Gastrocnemius medialis (tissue), 4 donors: ENCODE measurements around the gene SYT13. TPM values are rescaled to one million over a fixed set of nuclear protein-coding genes. Genes with fewer than 3 reads are reported as not detected.
A peak's percentile ranks its signal among the peaks of the same experiment; 100 is the strongest.

ENCODE experiments used
- ATAC-seq, 2 donors: fragments of 150-250 bp; one replicate each; pipeline ENCODE4 v1.9.1; 2016
- DNase-seq, 2 donors: peaks; one replicate each; pipeline ENCODE4 v3.0.0-alpha.2; 2019
- H3K27ac ChIP-seq, 4 donors: fragments of 200-600 bp; sonication (generic); 1 replicate in 1 of 4; 2 replicates in 3 of 4; pipeline ENCODE4 v1.5.1; 2016 to 2018; ENCODE audit warnings: mild to moderate bottlenecking in 2 of 4, moderate library complexity in 1 of 4
- H3K27me3 ChIP-seq, 3 donors: fragments of 200-600 bp; sonication (generic) in 2 of 3; 1 replicate in 1 of 3; 2 replicates in 2 of 3; pipeline versions ENCODE4 v1.5.1 to v1.6.0; 2016 to 2019; ENCODE audit warnings: mild to moderate bottlenecking in 1 of 3, moderate library complexity in 1 of 3
- H3K36me3 ChIP-seq, 2 donors: fragments of 200-600 bp; sonication (generic) in 1 of 2; one replicate each; pipeline ENCODE4 v1.5.1; 2017 to 2018
- H3K4me1 ChIP-seq, 2 donors: fragments of 200-600 bp; sonication (generic) in 1 of 2; one replicate each; pipeline ENCODE4 v1.5.1; 2016 to 2017; ENCODE audit warnings: mild to moderate bottlenecking in 2 of 2
- H3K4me3 ChIP-seq, 4 donors: fragments of 200-600 bp; sonication (generic) in 3 of 4; 1 replicate in 1 of 4; 2 replicates in 3 of 4; pipeline ENCODE4 v1.5.1; 2016 to 2019; ENCODE audit warnings: mild to moderate bottlenecking in 2 of 4
- H3K9me3 ChIP-seq, 3 donors: fragments of 200-600 bp; sonication (generic) in 2 of 3; 1 replicate in 1 of 3; 2 replicates in 2 of 3; pipeline ENCODE4 v1.5.1; 2016 to 2019
- CTCF ChIP-seq, 5 experiments: fragments of 450-650 bp in 3 of 5; fragments of 200-600 bp in 2 of 5; sonication (generic) in 2 of 5; IDR thresholded peaks in 4 of 5; conservative IDR thresholded peaks in 1 of 5; 1 replicate in 4 of 5; 2 replicates in 1 of 5; pipeline ENCODE4 v1.5.1; 2016 to 2019; ENCODE audit warnings: antibody characterized with exemption in 5 of 5, mild to moderate bottlenecking in 3 of 5, moderate library complexity in 3 of 5
- POLR2A ChIP-seq, 2 donors: fragments of 450-650 bp; IDR thresholded peaks; one replicate each; pipeline ENCODE4 v1.6.1; 2017; ENCODE audit warnings: antibody characterized with exemption in 2 of 2, mild to moderate bottlenecking in 2 of 2, moderate library complexity in 2 of 2
- in situ Hi-C, 4 donors: fragments of 200-750 bp; cut with MboI; loops; one replicate each; pipeline versions ENCODE4 v1.15.0 to v1.8.0; 2017; ENCODE audit warnings: low sequenced_read_pairs in 4 of 4
- intact Hi-C: fragments of 100-400 bp; cut with DNase I; formaldehyde crosslinking; loops from one replicate; pipeline ENCODE4 v1.15.1; 2023; ENCODE audit warnings: low total_unique reads
- total RNA-seq, 4 donors: library from RNA; depleted of rRNA; stranded (reverse); fragments of >200 nt; gene quantifications; one replicate each; pipeline versions ENCODE4 v1.1.0 to v1.2.3, GENCODE V29; 2016

Gene SYT13
- total RNA-seq, 4 donors from 2014 or later: 0.15 TPM; not detected in 3

DNA sequence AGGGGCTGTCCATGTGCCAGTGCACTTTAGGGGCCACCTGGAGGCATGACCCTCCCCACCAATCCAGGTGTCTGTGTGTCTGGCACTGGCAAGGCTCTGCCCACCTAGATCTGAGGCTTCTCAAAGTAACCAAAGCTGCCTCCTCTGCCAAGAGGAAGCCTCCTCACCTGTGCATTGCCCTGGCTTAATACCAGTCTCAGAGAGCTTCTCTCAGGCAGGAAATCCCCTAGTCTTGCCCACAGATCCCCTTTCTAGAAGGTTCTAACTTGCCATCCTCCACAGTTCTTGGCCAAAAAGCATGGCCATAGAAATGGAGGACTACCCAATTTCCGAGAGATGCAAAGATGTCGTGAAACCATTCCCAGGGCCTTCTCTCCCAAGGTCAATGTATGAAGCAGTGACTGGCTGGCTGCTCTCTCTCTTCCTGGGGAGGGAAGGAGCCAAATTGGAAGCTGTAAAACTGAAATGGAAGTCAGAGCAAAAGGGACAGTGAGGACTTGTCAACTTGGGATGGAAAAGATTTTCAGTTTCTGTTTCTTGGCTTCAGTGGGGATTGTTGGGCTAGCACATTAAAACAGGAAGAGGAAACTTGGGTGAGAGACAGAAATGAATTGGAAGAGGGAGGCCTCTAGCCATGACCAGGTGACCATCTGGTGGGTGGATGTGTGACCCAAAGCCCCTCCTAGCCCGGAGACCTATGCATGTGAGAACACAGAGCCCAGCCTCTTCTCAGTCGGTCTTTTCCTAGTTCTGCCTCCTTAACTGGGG, 70.9 kb downstream of the SYT13 start:
- DNase-seq (no peak), ATAC-seq (no peak)
- Histone ChIP-seq H3K9me3 (no peaks in the 10 kb centered on the region), H3K27me3 (no peaks in the 10 kb centered on the region), H3K36me3 (no peaks in the 10 kb centered on the region), H3K4me1 (peaks cover 15 to 39% of the 10 kb centered on the region in 2 donors), H3K4me3 (no peak overlapping the region), H3K27ac (peak overlapping the region in 2 of 4 donors; percentile 32)
- intact Hi-C loops (no loop called here), in situ Hi-C loops (no loop called here)
- TF ChIP-seq POLR2A (IDR thresholded peaks at IDR 0.05): no peak
- TF ChIP-seq CTCF (IDR thresholded peaks at IDR 0.05 in 4 of 5, conservative IDR thresholded peaks at IDR 0.05 in 1 of 5): no peak

DNA sequence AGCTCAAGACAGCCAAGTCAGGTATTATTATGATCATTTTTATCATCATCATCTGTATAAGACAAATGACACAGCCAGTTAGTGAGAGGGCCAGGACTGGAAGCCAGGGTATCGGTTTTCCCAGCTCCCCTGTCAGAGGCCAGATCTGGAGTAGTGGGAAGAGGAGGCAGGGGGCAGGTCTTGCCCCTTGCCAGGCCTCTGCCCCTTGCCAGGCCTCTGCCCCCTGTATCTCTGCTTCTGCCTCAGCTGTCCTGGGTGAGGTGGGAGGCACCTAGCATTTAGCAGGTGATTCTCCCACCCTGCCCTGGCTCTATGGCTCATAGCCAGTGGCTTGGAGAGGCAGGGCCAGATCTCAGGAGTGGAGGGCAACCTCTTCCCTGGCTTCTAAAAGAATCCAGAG, 72.4 kb downstream of the SYT13 start:
- TF ChIP-seq CTCF (IDR thresholded peaks at IDR 0.05 in 4 of 5, conservative IDR thresholded peaks at IDR 0.05 in 1 of 5) (no peak), POLR2A (IDR thresholded peaks at IDR 0.05) (no peak)
- H3K27me3 ChIP-seq: no peaks in the 10 kb centered on the region
- ATAC-seq (no peak), DNase-seq (no peak)
- no peaks in the 10 kb centered on the region for H3K9me3 ChIP-seq
- H3K27ac ChIP-seq: peak overlapping the region; percentile 9 to 74 (median 48)
- no peaks in the 10 kb centered on the region for H3K36me3 ChIP-seq
- H3K4me1 ChIP-seq: peaks cover 27 to 54% of the 10 kb centered on the region in 2 donors
- in situ Hi-C loops (no loop called here), intact Hi-C loops (no loop called here)
- no peak overlapping the region for H3K4me3 ChIP-seq

DNA sequence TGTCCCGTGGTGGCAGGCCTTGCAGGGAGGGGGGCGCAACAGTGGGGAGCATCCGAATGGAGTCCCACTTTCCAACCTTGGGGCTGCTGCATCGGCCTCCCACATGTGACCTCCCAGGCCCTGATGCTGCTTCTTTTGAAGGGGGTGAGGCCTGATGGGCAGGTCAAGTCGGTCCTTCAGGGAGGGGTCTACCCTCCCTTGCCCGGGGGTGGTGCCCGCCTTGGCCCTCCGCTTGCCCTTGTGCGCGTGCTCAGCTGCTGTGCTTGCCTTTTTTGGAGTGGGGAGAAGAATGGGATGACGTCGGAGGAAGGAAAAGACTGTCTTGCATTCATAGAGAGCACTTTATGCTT, 72.8 kb downstream of the SYT13 start:
- Histone ChIP-seq H3K27ac (peak overlapping the region in 2 of 4 donors; percentile 64 to 74), H3K9me3 (no peaks in the 10 kb centered on the region), H3K36me3 (no peaks in the 10 kb centered on the region), H3K4me1 (peaks cover 27 to 58% of the 10 kb centered on the region in 2 donors), H3K27me3 (no peaks in the 10 kb centered on the region), H3K4me3 (no peak overlapping the region)
- DNase-seq (no peak), ATAC-seq (no peak)
- in situ Hi-C loops (no loop called here), intact Hi-C loops (no loop called here)
- TF ChIP-seq CTCF (IDR thresholded peaks at IDR 0.05 in 4 of 5, conservative IDR thresholded peaks at IDR 0.05 in 1 of 5) (no peak), POLR2A (IDR thresholded peaks at IDR 0.05) (no peak)

DNA sequence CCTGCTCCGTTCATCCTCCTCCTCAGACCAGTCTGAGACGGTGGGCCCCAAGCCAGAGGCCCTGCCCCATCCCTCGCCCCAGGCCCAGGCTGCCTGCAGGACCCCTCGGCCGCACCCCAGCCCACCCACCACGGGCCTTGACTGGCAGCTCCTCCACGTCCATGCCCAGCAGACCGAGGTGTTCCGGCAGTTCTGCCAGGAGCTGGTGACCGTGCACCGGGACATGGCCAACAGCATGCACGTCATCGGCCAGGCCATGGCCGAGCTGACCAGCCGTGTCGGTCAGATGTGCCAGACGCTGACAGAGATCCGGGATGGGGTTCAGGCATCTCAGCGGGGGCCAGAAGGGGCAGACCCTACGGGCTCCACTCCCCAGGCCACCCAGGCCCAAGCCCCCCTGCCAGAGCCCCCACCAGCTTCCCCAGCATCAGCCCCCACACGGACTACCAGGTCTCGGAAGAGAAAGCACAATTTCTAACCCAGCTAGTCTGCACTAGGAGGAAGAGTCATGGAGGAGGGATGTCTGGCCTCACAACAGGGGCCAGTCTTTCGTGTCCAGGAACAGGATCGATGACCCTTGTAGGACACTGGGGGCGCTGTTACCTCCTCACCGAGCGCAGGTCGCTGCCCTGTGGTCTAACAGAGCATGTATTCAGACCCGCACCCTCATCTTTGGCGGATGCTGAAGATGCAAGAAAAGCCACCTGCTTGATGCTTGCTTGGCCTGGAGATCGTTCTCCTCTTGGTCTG, 73.4 kb downstream of the SYT13 start:
- intact Hi-C loops (no loop called here), in situ Hi-C loops (no loop called here)
- ATAC-seq (no peak), DNase-seq (no peak)
- H3K9me3 ChIP-seq: no peaks in the 10 kb centered on the region
- TF ChIP-seq CTCF (IDR thresholded peaks at IDR 0.05 in 4 of 5, conservative IDR thresholded peaks at IDR 0.05 in 1 of 5) (no peak), POLR2A (IDR thresholded peaks at IDR 0.05) (no peak)
- H3K4me3 ChIP-seq: no peak overlapping the region
- peak overlapping the region in 1 of 4 donors; percentile 74 for H3K27ac ChIP-seq
- no peaks in the 10 kb centered on the region for H3K36me3 ChIP-seq
- peaks cover 27 to 58% of the 10 kb centered on the region in 2 donors for H3K4me1 ChIP-seq
- no peaks in the 10 kb centered on the region for H3K27me3 ChIP-seq
